ENCODE measurements around the gene PDGFA. TPM values are rescaled to one million over a fixed set of nuclear protein-coding genes. Genes with fewer than 3 reads are reported as not detected.

Gene PDGFA
- total and polyA plus RNA-seq, 12 donors: 14.3 to 38.5 (median 24.2) TPM

- 95 to 96% methylated on average over 31 of the region's 31 CpGs for WGBS, 2 donors
- no peaks in the 10 kb centered on the region for H3K4me1 ChIP-seq
- ATAC-seq (no peak), DNase-seq (peak in 1 of 2 donors; percentile 2)
- H3K4me3 ChIP-seq: no peak overlapping the region
- no peaks in the 10 kb centered on the region for H3K36me3 ChIP-seq
- TF ChIP-seq CTCF (IDR thresholded peaks at IDR 0.05): no peak
- H3K9me3 ChIP-seq: peaks cover 0 to 5% (median 0%) of the 10 kb centered on the region in 11 donors
- no peaks in the 10 kb centered on the region for H3K27me3 ChIP-seq
- no peak overlapping the region for H3K27ac ChIP-seq
- intact Hi-C loops (cut with DNase I): no loop called here
These were observed 30.4 kb upstream of the PDGFA start for GRCh38 chr7:549891-550625.

GRCh38 chr7:549066-549890, 29.6 kb upstream of the PDGFA start:
- H3K4me1 ChIP-seq: no peaks in the 10 kb centered on the region
- peaks cover 0 to 5% (median 0%) of the 10 kb centered on the region in 11 donors for H3K9me3 ChIP-seq
- H3K27ac ChIP-seq: no peak overlapping the region
- TF ChIP-seq CTCF (IDR thresholded peaks at IDR 0.05): no peak
- no peaks in the 10 kb centered on the region for H3K36me3 ChIP-seq
- intact Hi-C loops (cut with DNase I): no loop called here
- ATAC-seq (no peak), DNase-seq (peak in 1 of 2 donors; percentile 7)
- H3K4me3 ChIP-seq: no peak overlapping the region
- 88 to 91% methylated on average over 40 to 43 of the region's 43 CpGs for WGBS, 2 donors
- no peaks in the 10 kb centered on the region for H3K27me3 ChIP-seq

GRCh38 chr7:548401-548800, 28.8 kb upstream of the PDGFA start:
- H3K4me1 ChIP-seq: peaks cover 0 to 2% (median 0%) of the 10 kb centered on the region in 9 donors
- H3K27me3 ChIP-seq: no peaks in the 10 kb centered on the region
- intact Hi-C loops (cut with DNase I): no loop called here
- H3K9me3 ChIP-seq: peaks cover 0 to 5% (median 0%) of the 10 kb centered on the region in 11 donors
- DNase-seq: peak in 1 of 2 donors; percentile 7
- H3K36me3 ChIP-seq: no peaks in the 10 kb centered on the region
- 95% methylated on average over 11 of the region's 11 CpGs for WGBS, 2 donors
- ATAC-seq: no peak
- TF ChIP-seq CTCF (IDR thresholded peaks at IDR 0.05): no peak
- H3K4me3 ChIP-seq: no peak overlapping the region
- no peak overlapping the region for H3K27ac ChIP-seq

- peaks cover 0 to 13% (median 6%) of the 10 kb centered on the region in 9 donors for H3K4me1 ChIP-seq
- intact Hi-C loops (cut with DNase I): no loop called here
- DNase-seq (no peak), ATAC-seq (no peak)
- H3K36me3 ChIP-seq: no peaks in the 10 kb centered on the region
- peaks cover 0 to 6% (median 0%) of the 10 kb centered on the region in 11 donors for H3K9me3 ChIP-seq
- H3K27me3 ChIP-seq: no peaks in the 10 kb centered on the region
- WGBS, 2 donors: 76 to 83% methylated on average over 16 of the region's 16 CpGs
- H3K27ac ChIP-seq: no peak overlapping the region
- H3K4me3 ChIP-seq: no peak overlapping the region
- no peak for TF ChIP-seq CTCF (IDR thresholded peaks at IDR 0.05)
These were observed 25.8 kb upstream of the PDGFA start for GRCh38 chr7:545470-545869.
